HCT116 (cell line): Measurements from ENCODE around the gene POLRMT. TPM values are rescaled to one million over a fixed set of nuclear protein-coding genes. Genes with fewer than 3 reads are reported as not detected.
"Not testable (repeated sequence)": the region's sequence is repeated elsewhere in the genome, so short reads cannot be mapped to it uniquely, and the experiment has no call there.

Experiments
- ATAC-seq: fragments of 200-7000 bp; cut with Tn5 transposase; 2 replicates; pipeline ENCODE4 v1.9.1; 2020; ENCODE audit warnings: mild to moderate bottlenecking, moderate library complexity
- BruUV-seq: library from RNA; stranded (reverse); fragments of 400-500 nt; replicated peaks from 2 replicates; lab custom pipeline; 2021; lab: Mats Ljungman, UMichigan
- CTCF ChIA-PET: fragments of 300-600 bp; sonication (Branson Sonifier 250); formaldehyde crosslinking; loops from one replicate; lab custom pipeline; 2021; ENCODE audit warnings: antibody characterized with exemption; lab: Charles Lee
- POLR2A ChIA-PET: fragments of 300-600, 350-600 bp; sonication (Branson Sonifier 250); formaldehyde crosslinking; loops from one replicate; lab custom pipeline; 2021; ENCODE audit warnings: antibody characterized with exemption; lab: Charles Lee
- RAD21 ChIA-PET, 2 experiments: fragments of 300-600 bp; sonication (Branson Sonifier 250); formaldehyde crosslinking; loops; one replicate each; lab custom pipeline; 2023; ENCODE audit warnings: low total read pairs in 2 of 2; ENCODE audit not compliant: uncharacterized antibody in 2 of 2, unreplicated experiment in 2 of 2, low non-redundant PET in 1 of 2; lab: Charles Lee
- DNase-seq: peaks from one replicate; pipeline ENCODE4 v3.0.0-alpha.2; 2010; ENCODE audit warnings: low read depth, low spot score
- H2AFZ ChIP-seq: fragments of 200-600 bp; shearing (Covaris generic), sonication (generic); 2 replicates; pipeline ENCODE4 v1.6.1; 2017; ENCODE audit warnings: low read depth, mixed run types, mixed read lengths, antibody characterized with exemption, low read length; ENCODE audit not compliant: poor library complexity, severe bottlenecking
- H3K27ac ChIP-seq: 2 replicates; pipeline ENCODE4 v1.5.1; 2012; ENCODE audit warnings: low read depth, low read length
- H3K27me3 ChIP-seq: fragments of 200-600 bp; sonication (generic); 2 replicates; pipeline ENCODE4 v1.6.1; 2016; ENCODE audit warnings: mixed run types, low read length, mixed read lengths; ENCODE audit not compliant: insufficient read depth
- H3K36me3 ChIP-seq, 2 experiments: fragments of 200-500 bp in 1 of 2; fragments of 200-600 bp in 1 of 2; sonication (Bioruptor generic) in 1 of 2; sonication (generic) in 1 of 2; 2 replicates each; pipeline versions ENCODE4 v1.5.1 to v1.6.1; 2014 to 2016; ENCODE audit warnings: low read length in 2 of 2, inconsistent platforms in 1 of 2, mixed read lengths in 1 of 2, mixed run types in 1 of 2; ENCODE audit not compliant: insufficient read depth in 2 of 2, control insufficient read depth in 1 of 2
- H3K4me1 ChIP-seq, 2 experiments: fragments of 200-600 bp in 1 of 2; sonication (generic) in 1 of 2; 2 replicates each; pipeline versions ENCODE4 v1.5.1 to v1.6.1; 2012 to 2017; ENCODE audit warnings: low read length in 2 of 2, inconsistent platforms in 1 of 2, mild to moderate bottlenecking in 1 of 2, mixed read lengths in 1 of 2, mixed run types in 1 of 2, moderate library complexity in 1 of 2; ENCODE audit not compliant: insufficient read depth in 2 of 2, control insufficient read depth in 1 of 2
- H3K4me2 ChIP-seq: fragments of 200-600 bp; sonication (generic); 2 replicates; pipeline ENCODE4 v1.6.1; 2017; ENCODE audit warnings: mixed run types, low read length, mixed read lengths
- H3K4me3 ChIP-seq, 2 experiments: fragments of 200-600 bp in 1 of 2; sonication (generic) in 1 of 2; replicated peaks in 1 of 2; 2 replicates each; pipeline ENCODE4 v1.5.1; 2011 to 2016; ENCODE audit warnings: low read length in 2 of 2, control low read depth in 1 of 2, low read depth in 1 of 2, mild to moderate bottlenecking in 1 of 2, mixed read lengths in 1 of 2, mixed run types in 1 of 2
- H3K79me2 ChIP-seq: fragments of 200-600 bp; sonication (generic); 2 replicates; pipeline ENCODE4 v1.6.1; 2017; ENCODE audit warnings: mild to moderate bottlenecking, mixed run types, low read length, moderate library complexity, mixed read lengths; ENCODE audit not compliant: insufficient read depth
- H3K9ac ChIP-seq: fragments of 200-600 bp; sonication (generic); 2 replicates; pipeline ENCODE4 v1.6.1; 2016; ENCODE audit warnings: low read length, mixed read lengths
- H3K9me2 ChIP-seq: fragments of 200-600 bp; sonication (generic), shearing (Covaris generic); 2 replicates; pipeline ENCODE4 v1.6.1; 2017; ENCODE audit warnings: mixed run types, mild to moderate bottlenecking, moderate library complexity; ENCODE audit not compliant: insufficient read depth
- H3K9me3 ChIP-seq, 2 experiments: fragments of 200-500 bp in 1 of 2; fragments of 200-600 bp in 1 of 2; sonication (Bioruptor generic) in 1 of 2; sonication (generic) in 1 of 2; 2 replicates each; pipeline ENCODE4 v1.6.1; 2014 to 2017; ENCODE audit warnings: low read length in 2 of 2, mixed read lengths in 2 of 2, inconsistent platforms in 1 of 2, low read depth in 1 of 2, mild to moderate bottlenecking in 1 of 2, mixed run types in 1 of 2, moderate library complexity in 1 of 2; ENCODE audit not compliant: control insufficient read depth in 1 of 2, insufficient read depth in 1 of 2
- H4K20me1 ChIP-seq: fragments of 200-600 bp; sonication (generic), shearing (Covaris generic); 2 replicates; pipeline ENCODE4 v1.6.1; 2017; ENCODE audit warnings: mixed run types, mild to moderate bottlenecking, moderate library complexity; ENCODE audit not compliant: insufficient read depth
- CTCF ChIP-seq, 3 experiments: fragments of 200-600 bp in 1 of 3; sonication (generic) in 1 of 3; IDR thresholded peaks in 2 of 3; conservative IDR thresholded peaks in 1 of 3; 2 replicates each; pipeline ENCODE4 v1.5.1; 2012 to 2017; ENCODE audit warnings: low read depth in 2 of 3, low read length in 2 of 3, antibody characterized with exemption in 1 of 3, borderline replicate concordance in 1 of 3, control low read depth in 1 of 3, mild to moderate bottlenecking in 1 of 3, mixed read lengths in 1 of 3, mixed run types in 1 of 3, moderate library complexity in 1 of 3; ENCODE audit not compliant: insufficient read depth in 1 of 3
- EZH2 ChIP-seq: fragments of 200-600 bp; sonication (generic); IDR thresholded peaks from 2 replicates; pipeline ENCODE4 v1.6.1; 2017; ENCODE audit warnings: antibody characterized with exemption, mixed run types
- FOSL1 ChIP-seq: IDR thresholded peaks from 2 replicates; pipeline ENCODE4 v1.6.1; 2012; ENCODE audit warnings: low read depth
- POLR2AphosphoS5 ChIP-seq: IDR thresholded peaks from 2 replicates; pipeline ENCODE4 v1.6.1; 2011; ENCODE audit warnings: mild to moderate bottlenecking, low read depth, low read length, moderate library complexity
- SP1 ChIP-seq: IDR thresholded peaks from 2 replicates; pipeline ENCODE4 v1.6.1; 2012; ENCODE audit warnings: low read depth
- TCF7L2 ChIP-seq: IDR thresholded peaks from 2 replicates; pipeline ENCODE4 v1.7.0; 2011; ENCODE audit warnings: borderline replicate concordance, inconsistent platforms; ENCODE audit not compliant: insufficient read depth, insufficient read length; ENCODE audit errors: extremely low read depth
- ZBTB33 ChIP-seq: IDR thresholded peaks from 2 replicates; pipeline ENCODE4 v1.6.1; 2011; ENCODE audit warnings: mild to moderate bottlenecking, low read length, moderate library complexity; ENCODE audit not compliant: insufficient replicate concordance; ENCODE audit errors: extremely low read depth
- ZFX ChIP-seq: fragments of 450-650 bp; IDR thresholded peaks from 2 replicates; pipeline ENCODE4 v1.6.1; 2017
- intact Hi-C: fragments of 100-400 bp; cut with micrococcal nuclease; formaldehyde crosslinking; loops from 2 replicates; pipeline ENCODE4 v1.10.0; 2022
- total RNA-seq: library from RNA; stranded (reverse); gene quantifications from one replicate; pipeline ENCODE4 v1.2.1, GENCODE V29; 2021; ENCODE audit not compliant: unreplicated experiment
- TF ChIP-seq, protein P1 (sequence below): IDR thresholded peaks from 2 replicates; pipeline ENCODE4 v1.6.1; 2012

The POLRMT gene
- total RNA-seq, 1 experiment from 2014 or later: 138 TPM

GRCh38 chr19:628168-628567 is 5.2 kb downstream of the POLRMT start:
- no peaks in the 10 kb centered on the region for H3K27me3 ChIP-seq
- H3K9ac ChIP-seq: no peak overlapping the region
- H4K20me1 ChIP-seq: no peaks in the 10 kb centered on the region
- no peak overlapping the region for H3K4me3 ChIP-seq
- ChIA-PET POLR2A (no interaction called here), CTCF (no interaction called here), RAD21 (no interaction called here)
- no peaks in the 10 kb centered on the region for H3K9me2 ChIP-seq
- no TSS peak for BruUV-seq
- H3K27ac ChIP-seq: no peak overlapping the region
- peaks cover 9 to 29% of the 10 kb centered on the region in 2 experiments; a peak in 3 of 4 replicates for H3K4me1 ChIP-seq
- no peak for ATAC-seq
- peaks cover 57% of the 10 kb centered on the region for H3K79me2 ChIP-seq
- H2AFZ ChIP-seq: no peak overlapping the region
- no peaks in the 10 kb centered on the region for H3K9me3 ChIP-seq
- intact Hi-C loops: no loop called here
- TF ChIP-seq FOSL1: no peak
- TF ChIP-seq POLR2AphosphoS5: no peak
- TF ChIP-seq SP1: no peak
- TF ChIP-seq ZFX: no peak
- TF ChIP-seq EZH2: no peak
- no peak for TF ChIP-seq TCF7L2
- TF ChIP-seq, protein P1, sequence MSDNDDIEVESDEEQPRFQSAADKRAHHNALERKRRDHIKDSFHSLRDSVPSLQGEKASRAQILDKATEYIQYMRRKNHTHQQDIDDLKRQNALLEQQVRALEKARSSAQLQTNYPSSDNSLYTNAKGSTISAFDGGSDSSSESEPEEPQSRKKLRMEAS: no peak
- no peak for TF ChIP-seq ZBTB33
- TF ChIP-seq CTCF (IDR thresholded peaks at IDR 0.05 in 2 of 3, conservative IDR thresholded peaks at IDR 0.05 in 1 of 3; ENCODE audit: borderline replicate concordance in 1 of 3, insufficient read depth in 1 of 3, low read depth in 2 of 3, low read length in 2 of 3): peak in 2 of 3 experiments; percentile 61 to 62; a peak in 5 of 6 replicates
- TF ChIP-seq, all 23 proteins: peak for 1
- DNase-seq: no peak
- Histone ChIP-seq H3K36me3 (peaks cover 11 to 51% of the 10 kb centered on the region in 2 experiments), H3K4me2 (no peak overlapping the region)

DNA sequence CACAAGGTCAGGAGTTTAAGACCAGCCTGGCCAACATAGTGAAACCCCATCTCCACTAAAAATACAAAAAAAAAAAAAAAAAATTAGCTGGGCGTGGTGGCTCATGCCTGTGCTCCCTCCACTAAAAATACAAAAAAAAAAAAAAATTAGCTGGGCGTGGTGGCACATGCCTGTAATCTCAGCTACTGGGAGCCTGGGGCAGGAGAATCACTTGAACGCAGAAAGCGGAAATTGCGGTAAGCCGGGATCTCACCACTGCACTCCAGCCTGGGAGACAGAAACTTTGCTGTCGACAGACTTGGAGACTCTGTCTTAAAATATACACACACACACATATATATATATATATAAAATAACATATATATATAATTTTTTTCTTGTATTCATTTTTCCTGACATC is 6.8 kb downstream of the POLRMT start:
- H2AFZ ChIP-seq, H4K20me1 ChIP-seq, H3K27me3 ChIP-seq, H3K9me3 ChIP-seq, intact Hi-C loops, H3K9me2 ChIP-seq, BruUV-seq, H3K9ac ChIP-seq, H3K4me2 ChIP-seq, H3K27ac ChIP-seq, ATAC-seq, DNase-seq, H3K4me3 ChIP-seq, POLR2A ChIA-PET: not testable (repeated sequence)
- peaks cover 41% of the 10 kb centered on the region for H3K79me2 ChIP-seq
- H3K4me1 ChIP-seq: peaks cover 4 to 21% of the 10 kb centered on the region in 2 experiments; a peak in 3 of 4 replicates
- H3K36me3 ChIP-seq: peaks cover 11 to 58% of the 10 kb centered on the region in 2 experiments
- RAD21 ChIA-PET: interaction anchor here (0.7 kb wide), 3 partner anchors 15 to 105 kb away, joined by 3 to 4 read pairs (median 3); no protein-coding TSS in a partner anchor
- CTCF ChIA-PET: interaction anchor here (0.6 kb wide), 1 partner anchor 97 kb away, joined by 3 read pairs; no protein-coding TSS in a partner anchor
